Esophagus mucosa (tissue), 1 donor: Measurements from ENCODE around the gene DGLUCY. TPM values are rescaled to one million over a fixed set of nuclear protein-coding genes. Genes with fewer than 3 reads are reported as not detected.
A peak's percentile ranks its signal among the peaks of the same experiment; 100 is the strongest.
"Not testable (repeated sequence)": the region's sequence is repeated elsewhere in the genome, so short reads cannot be mapped to it uniquely, and the experiment has no call there.

Experiments
- ATAC-seq: fragments of 200-7000 bp; cut with Tn5 transposase; one replicate; pipeline ENCODE4 v1.9.1; 2020
- total RNA-seq: library from RNA; stranded (reverse); gene quantifications from one replicate; pipeline ENCODE4 v1.2.4, GENCODE V29; 2023
- donor health status: DM: yes; HTN: yes; CAD: no.

Gene DGLUCY
- total RNA-seq, 1 donor from 2014 or later, result 21.8 TPM

GRCh38 chr14:91264151-91265150 lies 150.6 kb downstream of the DGLUCY start:
- ATAC-seq, result peak; percentile 55

GRCh38 chr14:91265404-91265803 lies 151.5 kb downstream of the DGLUCY start:
- peak; percentile 63 for ATAC-seq

- ATAC-seq, result not testable (repeated sequence)
Measured at GRCh38 chr14:91266276-91266675, 152.4 kb downstream of the DGLUCY start.

GRCh38 chr14:91267965-91268437 lies 154.1 kb downstream of the DGLUCY start:
- ATAC-seq, result no peak

GRCh38 chr14:91269076-91269991 lies 155.5 kb downstream of the DGLUCY start:
- no peak for ATAC-seq

- no peak for ATAC-seq
Measured at GRCh38 chr14:91270188-91270587, 156.3 kb downstream of the DGLUCY start.

GRCh38 chr14:91270619-91271018 lies 156.7 kb downstream of the DGLUCY start:
- no peak for ATAC-seq

GRCh38 chr14:91271639-91272038 lies 157.8 kb downstream of the DGLUCY start:
- no peak for ATAC-seq

- ATAC-seq, result peak; percentile 30
Measured at GRCh38 chr14:91272341-91273272, 158.7 kb downstream of the DGLUCY start.

- no peak for ATAC-seq
Measured at GRCh38 chr14:91273273-91273884, 159.5 kb downstream of the DGLUCY start.

GRCh38 chr14:91273885-91274273 lies 160.0 kb downstream of the DGLUCY start:
- no peak for ATAC-seq

GRCh38 chr14:91274796-91275195 lies 160.9 kb downstream of the DGLUCY start:
- ATAC-seq, result no peak

Other genes starting within 250 kb of the DGLUCY start
- 9.1 TPM for gene RPS6KA5, start 53.4 kb upstream of the DGLUCY start, total RNA-seq
- gene GPR68, start 130.6 kb downstream of the DGLUCY start, total RNA-seq, result 11.6 TPM